ENCODE results near the gene NAGLU.
A peak's percentile ranks its signal among the peaks of the same experiment; 100 is the strongest.

NAGLU gene

GRCh38 chr17:42512733-42513251 lies 23.2 kb upstream of the NAGLU start:
- no peak overlapping the region for H3K4me3 ChIP-seq (ENCODE audit: low read depth, low read length)
- H3K27me3 ChIP-seq (ENCODE audit: insufficient read depth, low read depth, severe bottlenecking), result no peaks in the 10 kb centered on the region
- H3K27ac ChIP-seq, result no peak overlapping the region
- H3K36me3 ChIP-seq, result peaks cover 63% of the 10 kb centered on the region
- H3K9me3 ChIP-seq (ENCODE audit: severe bottlenecking), result no peaks in the 10 kb centered on the region
- DNase-seq, result no peak
- TF ChIP-seq, protein P1, sequence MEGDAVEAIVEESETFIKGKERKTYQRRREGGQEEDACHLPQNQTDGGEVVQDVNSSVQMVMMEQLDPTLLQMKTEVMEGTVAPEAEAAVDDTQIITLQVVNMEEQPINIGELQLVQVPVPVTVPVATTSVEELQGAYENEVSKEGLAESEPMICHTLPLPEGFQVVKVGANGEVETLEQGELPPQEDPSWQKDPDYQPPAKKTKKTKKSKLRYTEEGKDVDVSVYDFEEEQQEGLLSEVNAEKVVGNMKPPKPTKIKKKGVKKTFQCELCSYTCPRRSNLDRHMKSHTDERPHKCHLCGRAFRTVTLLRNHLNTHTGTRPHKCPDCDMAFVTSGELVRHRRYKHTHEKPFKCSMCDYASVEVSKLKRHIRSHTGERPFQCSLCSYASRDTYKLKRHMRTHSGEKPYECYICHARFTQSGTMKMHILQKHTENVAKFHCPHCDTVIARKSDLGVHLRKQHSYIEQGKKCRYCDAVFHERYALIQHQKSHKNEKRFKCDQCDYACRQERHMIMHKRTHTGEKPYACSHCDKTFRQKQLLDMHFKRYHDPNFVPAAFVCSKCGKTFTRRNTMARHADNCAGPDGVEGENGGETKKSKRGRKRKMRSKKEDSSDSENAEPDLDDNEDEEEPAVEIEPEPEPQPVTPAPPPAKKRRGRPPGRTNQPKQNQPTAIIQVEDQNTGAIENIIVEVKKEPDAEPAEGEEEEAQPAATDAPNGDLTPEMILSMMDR (IDR thresholded peaks at IDR 0.05; ENCODE audit: low read depth, low read length), result no peak

DNA sequence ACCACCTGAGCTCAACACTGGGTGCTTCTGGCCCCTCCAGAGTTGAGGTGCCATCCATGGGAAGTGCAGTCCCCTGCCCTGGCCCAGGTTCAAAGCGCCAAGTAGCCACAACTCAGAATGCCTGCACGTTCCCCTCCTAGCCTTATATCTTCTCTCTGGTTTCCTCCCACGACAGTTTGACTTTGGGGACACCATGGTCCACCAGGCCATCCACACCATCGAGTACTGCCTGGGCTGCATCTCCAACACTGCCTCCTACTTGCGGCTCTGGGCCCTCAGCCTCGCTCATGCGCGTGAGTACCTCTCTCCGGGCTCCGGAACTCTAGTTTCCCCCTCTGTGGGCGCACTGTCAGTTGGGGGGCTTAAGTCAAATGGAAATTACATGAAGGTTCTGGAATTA lies 22.4 kb upstream of the NAGLU start:
- Histone ChIP-seq H3K27ac (no peak overlapping the region), H3K27me3 (ENCODE audit: insufficient read depth, low read depth, severe bottlenecking) (no peaks in the 10 kb centered on the region), H3K9me3 (ENCODE audit: severe bottlenecking) (no peaks in the 10 kb centered on the region), H3K36me3 (peaks cover 59% of the 10 kb centered on the region), H3K4me3 (ENCODE audit: low read depth, low read length) (no peak overlapping the region)
- TF ChIP-seq, protein P1 (IDR thresholded peaks at IDR 0.05; ENCODE audit: low read depth, low read length), result no peak
- DNase-seq, result no peak

DNA sequence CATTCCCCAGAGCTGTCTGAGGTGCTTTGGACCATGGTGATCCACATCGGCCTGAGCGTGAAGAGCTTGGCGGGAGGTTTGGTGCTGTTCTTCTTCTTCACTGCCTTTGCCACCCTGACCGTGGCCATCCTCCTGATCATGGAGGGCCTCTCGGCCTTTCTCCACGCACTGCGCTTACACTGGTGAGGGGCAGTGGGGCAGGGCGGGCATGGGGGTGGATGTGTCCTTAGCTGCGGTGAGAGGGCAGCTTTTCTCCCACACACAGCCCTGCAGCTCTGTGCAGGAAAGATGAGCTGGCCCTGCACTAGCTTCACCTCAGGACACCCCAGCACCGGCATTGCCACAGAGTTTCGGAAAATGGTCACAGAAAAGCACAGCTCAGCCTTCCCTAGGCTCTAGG lies 21.8 kb upstream of the NAGLU start:
- DNase-seq, result no peak
- Histone ChIP-seq H3K36me3 (peaks cover 53% of the 10 kb centered on the region), H3K27me3 (ENCODE audit: insufficient read depth, low read depth, severe bottlenecking) (no peaks in the 10 kb centered on the region), H3K27ac (no peak overlapping the region), H3K4me3 (ENCODE audit: low read depth, low read length) (no peak overlapping the region), H3K9me3 (ENCODE audit: severe bottlenecking) (no peaks in the 10 kb centered on the region)
- TF ChIP-seq, protein P1 (IDR thresholded peaks at IDR 0.05; ENCODE audit: low read depth, low read length), result no peak

- Histone ChIP-seq H3K27ac (no peak overlapping the region), H3K4me3 (ENCODE audit: low read depth, low read length) (no peak overlapping the region), H3K9me3 (ENCODE audit: severe bottlenecking) (no peaks in the 10 kb centered on the region), H3K36me3 (peaks cover 48% of the 10 kb centered on the region), H3K27me3 (ENCODE audit: insufficient read depth, low read depth, severe bottlenecking) (no peaks in the 10 kb centered on the region)
- TF ChIP-seq, protein P1 (IDR thresholded peaks at IDR 0.05; ENCODE audit: low read depth, low read length), result no peak
- no peak for DNase-seq
Measured at GRCh38 chr17:42514867-42515266, 21.2 kb upstream of the NAGLU start.

GRCh38 chr17:42517516-42517915 lies 18.5 kb upstream of the NAGLU start:
- peak; percentile 92 for DNase-seq

More at GRCh38 chr17:42517516-42517915, 18.5 kb upstream of the NAGLU start:
- H3K9me3 ChIP-seq (ENCODE audit: severe bottlenecking), result no peaks in the 10 kb centered on the region
- H3K27ac ChIP-seq, result no peak overlapping the region
- no peaks in the 10 kb centered on the region for H3K27me3 ChIP-seq (ENCODE audit: insufficient read depth, low read depth, severe bottlenecking)
- TF ChIP-seq, protein P1 (IDR thresholded peaks at IDR 0.05; ENCODE audit: low read depth, low read length), result peak; percentile 98
- H3K36me3 ChIP-seq, result peaks cover 54% of the 10 kb centered on the region
- no peak overlapping the region for H3K4me3 ChIP-seq (ENCODE audit: low read depth, low read length)
